Activated CD4-positive, alpha-beta T cell treated with anti-CD3 and anti-CD28 coated beads for 4 hours (primary cell): ENCODE results near the gene APP.
"Not testable (repeated sequence)": the region's sequence is repeated elsewhere in the genome, so short reads cannot be mapped to it uniquely, and the experiment has no call there.

Experiments
- DNase-seq, 2 donors: peaks; one replicate each; pipeline ENCODE4 v3.0.0-alpha.2; 2020

APP gene

DNA sequence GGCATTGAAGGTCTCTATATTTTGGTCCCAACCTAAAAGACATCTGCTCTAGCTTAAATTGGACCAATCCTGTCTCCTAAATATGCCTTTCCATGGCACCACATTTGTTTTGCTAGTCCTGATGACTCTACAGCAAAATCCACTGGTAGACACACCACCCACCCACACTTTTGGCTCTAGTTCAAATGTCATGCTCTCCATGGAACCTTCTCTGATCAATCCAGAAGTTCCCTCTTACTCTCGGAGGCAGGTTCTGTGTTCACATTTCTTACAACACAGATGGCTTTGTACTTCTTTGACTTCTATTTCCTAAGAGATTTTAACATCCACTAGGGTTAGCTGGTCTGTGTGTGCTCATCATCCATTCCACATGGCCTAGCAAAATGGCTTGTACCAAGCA is 151.3 kb downstream of the APP start:
- no peak for DNase-seq

GRCh38 chr21:26013970-26014369 is 156.6 kb downstream of the APP start:
- DNase-seq = no peak

- DNase-seq = not testable (repeated sequence)
These were observed 158.1 kb downstream of the APP start for GRCh38 chr21:26012482-26012881.

DNA sequence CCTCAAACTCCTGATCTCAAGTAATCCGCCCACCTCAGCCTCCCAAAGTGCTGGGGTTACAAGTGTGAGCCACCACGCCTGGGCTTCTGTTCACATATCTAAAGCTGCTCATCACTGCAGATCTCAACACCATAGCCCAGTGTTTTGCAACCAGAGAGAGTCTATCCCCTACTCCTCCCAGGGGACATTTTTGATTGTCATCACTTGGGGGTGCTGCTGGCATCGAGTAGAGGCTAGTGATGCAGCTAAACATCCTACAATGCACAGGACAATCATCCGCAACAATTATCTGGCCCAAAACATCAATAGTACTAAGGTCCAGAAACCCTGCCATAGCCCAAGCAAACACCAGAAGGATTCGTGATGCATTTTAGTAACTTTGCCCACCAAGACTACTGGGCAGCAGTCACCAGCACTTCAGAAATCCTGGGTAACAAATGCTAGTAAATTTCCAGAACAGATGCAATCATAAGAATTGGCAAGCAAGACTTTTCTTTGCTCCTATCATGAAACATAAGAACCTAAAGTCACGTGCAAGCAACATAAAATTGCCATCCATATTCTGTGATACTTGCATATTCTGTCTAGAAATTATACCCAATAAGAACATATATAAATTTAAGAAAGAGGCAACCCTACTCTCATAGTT is 159.2 kb downstream of the APP start:
- DNase-seq = no peak

- DNase-seq = no peak
These were observed 162.5 kb downstream of the APP start for GRCh38 chr21:26007951-26008498.

- no peak for DNase-seq
These were observed 165.1 kb downstream of the APP start for GRCh38 chr21:26005464-26005863.

- no peak for DNase-seq
These were observed 167.2 kb downstream of the APP start for GRCh38 chr21:26003404-26003803.

DNA sequence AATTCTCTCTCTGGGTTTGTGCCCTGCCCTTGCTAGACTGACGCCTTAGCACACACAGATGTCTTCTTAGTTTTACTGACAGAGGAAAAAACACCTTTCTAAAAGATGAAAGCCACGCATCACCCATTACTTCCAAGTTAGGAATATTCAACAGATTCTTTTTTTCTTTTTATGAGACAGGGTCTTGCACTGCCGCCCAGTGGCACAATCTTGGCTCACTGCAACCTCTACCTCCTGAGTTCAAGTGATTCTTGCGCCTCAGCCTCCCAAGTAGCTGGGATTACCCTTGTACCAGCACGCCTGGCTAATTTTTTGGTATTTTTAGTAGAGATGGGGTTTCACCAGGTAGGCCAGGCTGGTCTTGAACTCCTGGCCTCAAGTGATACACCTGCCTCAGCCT is 169.2 kb downstream of the APP start:
- no peak for DNase-seq

DNA sequence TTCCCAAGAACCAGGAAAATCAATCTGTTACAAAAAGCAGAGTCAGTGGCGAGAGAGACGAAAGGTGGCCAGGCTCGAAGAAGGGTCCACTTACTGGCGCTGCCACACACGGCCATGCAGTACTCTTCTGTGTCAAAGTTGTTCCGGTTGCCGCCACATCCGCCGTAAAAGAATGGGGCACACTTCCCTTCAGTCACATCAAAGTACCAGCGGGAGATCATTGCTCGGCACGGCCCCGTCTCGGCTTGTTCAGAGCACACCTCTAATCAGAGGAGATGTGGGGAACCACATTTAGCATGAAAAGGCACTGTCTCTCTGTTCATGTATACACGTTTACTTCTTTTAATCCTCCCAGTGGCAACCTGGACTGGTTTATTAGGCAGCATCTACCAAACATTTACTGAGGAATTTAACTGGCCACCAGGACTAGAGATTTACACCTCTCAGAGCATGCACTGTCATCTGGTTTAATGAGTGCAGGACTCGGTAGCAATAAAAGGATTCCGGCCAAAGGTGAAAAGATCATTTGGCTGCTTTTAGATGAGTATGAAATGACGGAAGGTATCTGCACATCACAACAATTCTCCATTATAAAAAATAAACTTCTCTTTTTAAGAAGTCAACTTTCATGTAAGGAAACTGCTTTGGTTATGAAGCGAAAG is 170.5 kb downstream of the APP start:
- peak; percentile 5 to 9 for DNase-seq

- no peak for DNase-seq
These were observed 172.6 kb downstream of the APP start for GRCh38 chr21:25997788-25998611.

DNA sequence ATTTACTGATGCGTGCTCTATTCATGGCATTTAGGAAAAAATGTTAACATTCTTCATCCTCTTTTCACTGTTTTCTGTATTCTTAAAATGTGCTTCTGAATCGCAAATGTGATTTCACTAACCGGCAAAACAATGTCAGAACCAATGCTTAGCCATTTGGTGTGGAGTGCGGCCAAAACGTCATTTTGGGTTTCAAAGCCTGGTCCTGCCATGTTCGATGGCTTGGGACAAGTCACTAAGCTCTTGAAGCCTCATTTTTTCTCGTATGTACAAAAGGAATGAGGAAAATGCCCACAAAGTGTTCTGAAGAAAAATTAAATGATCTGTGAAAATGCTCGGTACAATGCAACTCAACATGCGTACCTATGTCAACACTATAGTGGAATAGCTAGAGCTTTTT is 175.3 kb downstream of the APP start:
- DNase-seq = no peak

- DNase-seq = no peak
These were observed 175.8 kb downstream of the APP start for GRCh38 chr21:25994758-25995163.

DNA sequence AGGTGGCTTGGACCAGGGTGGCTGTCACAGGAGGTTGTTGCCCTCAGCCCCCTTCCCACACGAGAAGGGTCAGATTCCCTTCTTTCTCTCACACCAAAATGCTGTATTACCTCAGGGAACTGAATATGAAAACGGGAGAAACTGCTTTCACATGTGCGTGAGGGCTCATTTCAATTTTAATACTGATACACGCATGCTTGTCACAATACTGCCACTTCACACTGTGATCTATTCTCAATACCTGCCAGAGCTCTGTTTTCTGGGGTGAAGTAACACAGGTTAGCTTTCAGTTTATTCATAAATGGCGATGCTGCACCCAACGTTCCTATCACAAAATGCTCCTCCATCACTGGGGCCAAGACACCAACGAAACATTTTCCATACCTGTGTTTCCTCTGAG is 181.8 kb downstream of the APP start:
- DNase-seq = no peak

- DNase-seq = no peak
These were observed 183.0 kb downstream of the APP start for GRCh38 chr21:25987531-25987930.

GRCh38 chr21:25986928-25987327 is 183.6 kb downstream of the APP start:
- DNase-seq = no peak

DNA sequence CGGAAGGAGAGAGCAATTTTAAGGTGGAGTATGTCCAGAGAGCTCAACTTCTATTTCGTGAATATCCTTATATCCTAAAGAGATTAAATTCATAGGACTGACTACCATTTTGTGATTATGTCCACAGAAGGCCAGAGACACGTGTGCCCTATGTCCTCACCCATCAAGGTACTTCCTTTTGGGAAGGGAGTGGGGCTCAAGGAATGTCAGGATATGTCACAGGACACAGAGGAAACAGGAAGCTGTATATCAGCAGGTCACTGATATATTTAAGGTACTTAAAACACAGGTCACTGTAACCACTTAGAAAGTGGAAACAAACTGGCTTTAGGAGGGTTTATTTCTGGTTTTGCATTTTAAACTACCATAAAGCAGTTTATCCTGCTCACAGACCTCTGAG is 184.6 kb downstream of the APP start:
- no peak for DNase-seq

DNA sequence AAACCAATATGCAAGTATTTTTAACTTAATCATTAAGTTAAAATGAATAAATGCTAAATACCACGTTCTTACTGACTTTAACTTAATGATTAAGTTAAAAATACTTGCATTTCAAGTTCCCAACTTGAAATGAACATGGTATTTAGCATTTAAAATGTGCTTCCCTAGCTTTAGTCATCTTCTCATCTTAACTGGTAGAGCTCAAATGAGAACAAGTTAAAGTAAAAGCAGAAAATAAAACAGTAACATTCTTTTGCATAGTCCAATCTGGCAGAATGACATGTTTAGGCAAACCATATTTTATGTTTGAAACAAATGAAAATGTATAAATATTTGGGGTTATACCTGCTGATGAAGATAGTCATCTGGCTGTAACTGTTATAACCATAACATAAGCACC is 186.0 kb downstream of the APP start:
- no peak for DNase-seq

DNA sequence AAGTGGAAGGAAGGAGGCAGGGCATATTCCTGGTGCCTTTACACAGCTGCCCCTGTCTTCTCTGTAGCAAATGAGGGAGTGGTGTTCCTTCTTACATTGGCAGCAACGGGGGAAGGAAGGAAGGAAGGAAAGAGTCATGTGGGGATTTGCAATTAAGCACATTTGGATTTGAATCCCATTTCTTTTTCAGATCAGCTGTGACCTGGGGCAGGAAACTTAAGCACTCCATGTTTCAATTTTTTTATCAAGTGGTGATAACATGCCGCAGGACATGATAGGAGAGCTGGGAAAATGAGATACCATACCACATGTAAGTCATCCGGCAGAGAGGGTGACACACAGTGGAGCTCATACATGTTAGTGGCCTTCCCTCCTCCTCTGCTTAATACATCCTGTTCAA is 186.8 kb downstream of the APP start:
- DNase-seq = no peak

DNA sequence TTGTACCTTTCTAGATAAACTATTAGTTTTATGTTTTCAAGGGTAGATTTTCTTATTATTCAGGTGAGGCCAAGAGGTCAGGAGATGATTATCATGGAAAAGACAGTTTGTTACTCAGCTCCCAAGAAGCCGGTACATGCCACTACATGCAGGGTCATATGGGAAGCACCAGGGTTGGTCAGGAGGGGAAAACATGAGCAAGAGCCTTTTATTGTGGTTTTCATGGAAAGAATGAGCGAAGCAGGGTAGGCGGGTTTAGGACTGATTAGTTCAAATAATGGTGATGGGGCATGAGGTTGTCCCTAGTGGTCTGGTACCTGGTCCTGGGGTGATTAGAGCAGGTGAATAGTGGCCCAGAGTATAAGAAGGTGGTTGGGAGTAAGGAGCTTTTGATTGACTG is 189.9 kb downstream of the APP start:
- no peak for DNase-seq

GRCh38 chr21:25979845-25980616 is 190.5 kb downstream of the APP start:
- no peak for DNase-seq

GRCh38 chr21:25977068-25977611 is 193.4 kb downstream of the APP start:
- DNase-seq = no peak

DNA sequence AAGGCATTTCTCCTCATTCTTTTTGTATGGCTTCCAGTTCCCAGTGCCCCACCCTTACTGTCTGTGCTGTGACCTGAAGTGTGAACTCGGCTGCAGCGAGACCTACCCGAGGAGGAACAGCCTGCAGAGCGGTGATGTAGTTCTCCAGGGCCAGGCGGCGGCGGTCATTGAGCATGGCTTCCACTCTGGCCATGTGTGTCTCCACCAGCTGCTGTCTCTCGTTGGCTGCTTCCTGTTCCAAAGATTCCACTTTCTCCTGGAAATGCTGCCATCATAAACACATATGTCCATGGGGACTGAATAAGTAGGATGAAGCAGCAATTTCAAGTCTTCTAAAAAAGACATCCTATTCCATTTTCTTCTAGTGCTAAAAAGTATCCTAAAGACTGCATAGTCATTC is 195.6 kb downstream of the APP start:
- no peak for DNase-seq
